HG03354 (cell line): ENCODE results near the gene HTT.

Experiments used
- ATAC-seq: cut with Tn5 transposase; IDR thresholded peaks from one replicate; pipeline ENCODE4 v1.9.1; 2021; ENCODE audit warnings: mild to moderate bottlenecking; ENCODE audit not compliant: unreplicated experiment, poor library complexity, severe bottlenecking

The HTT gene

GRCh38 chr4:3210467-3210866 lies 136.0 kb downstream of the HTT start:
- no peak for ATAC-seq

- ATAC-seq, result no peak
Measured at GRCh38 chr4:3211866-3212265, 137.4 kb downstream of the HTT start.

- no peak for ATAC-seq
Measured at GRCh38 chr4:3212391-3213105, 138.1 kb downstream of the HTT start.

- no peak for ATAC-seq
Measured at GRCh38 chr4:3213106-3213425, 138.6 kb downstream of the HTT start.

GRCh38 chr4:3213661-3214250 lies 139.3 kb downstream of the HTT start:
- ATAC-seq, result no peak

- no peak for ATAC-seq
Measured at GRCh38 chr4:3215256-3215655, 140.8 kb downstream of the HTT start.

GRCh38 chr4:3215733-3216132 lies 141.3 kb downstream of the HTT start:
- no peak for ATAC-seq

GRCh38 chr4:3217266-3217665 lies 142.8 kb downstream of the HTT start:
- ATAC-seq, result no peak

GRCh38 chr4:3217771-3218170 lies 143.3 kb downstream of the HTT start:
- ATAC-seq, result no peak

- ATAC-seq, result no peak
Measured at GRCh38 chr4:3218824-3219760, 144.6 kb downstream of the HTT start.

- no peak for ATAC-seq
Measured at GRCh38 chr4:3219761-3220475, 145.4 kb downstream of the HTT start.

- ATAC-seq, result no peak
Measured at GRCh38 chr4:3220476-3221183, 146.1 kb downstream of the HTT start.

GRCh38 chr4:3221184-3221494 lies 146.7 kb downstream of the HTT start:
- ATAC-seq, result no peak

- no peak for ATAC-seq
Measured at GRCh38 chr4:3221996-3222395, 147.5 kb downstream of the HTT start.

- no peak for ATAC-seq
Measured at GRCh38 chr4:3223346-3223745, 148.9 kb downstream of the HTT start.

- no peak for ATAC-seq
Measured at GRCh38 chr4:3223956-3224748, 149.7 kb downstream of the HTT start.

GRCh38 chr4:3225071-3225850 lies 150.8 kb downstream of the HTT start:
- no peak for ATAC-seq

GRCh38 chr4:3225936-3226335 lies 151.5 kb downstream of the HTT start:
- no peak for ATAC-seq
